HEK293 (cell line): ENCODE data around the gene IFNGR1.

Experiments
- CTCF ChIA-PET: fragments of 350-600 bp; formaldehyde crosslinking; extraction: SDS; loops from one replicate; lab custom pipeline; 2021; ENCODE audit warnings: antibody characterized with exemption; lab: Yijun Ruan, JAX
- POLR2A ChIA-PET: fragments of 300-600 bp; formaldehyde crosslinking; extraction: SDS; loops from one replicate; lab custom pipeline; 2020; ENCODE audit warnings: antibody characterized with exemption, inconsistent platforms; lab: Yijun Ruan, JAX
- H3K27ac ChIP-seq: fragments of 200-500 bp; sonication (Bioruptor generic); 2 replicates; pipeline ENCODE4 v1.5.1; 2014; ENCODE audit warnings: low read depth, low read length, control low read depth, inconsistent platforms; ENCODE audit errors: extremely low read depth
- H3K36me3 ChIP-seq, 2 experiments: fragments of 200-500 bp in 1 of 2; sonication (Bioruptor generic) in 1 of 2; 1 replicate in 1 of 2; 2 replicates in 1 of 2; pipeline ENCODE4 v1.5.1; 2014 to 2017; ENCODE audit warnings: inconsistent platforms in 2 of 2, low read length in 2 of 2; ENCODE audit not compliant: control insufficient read depth in 2 of 2, insufficient read depth in 1 of 2
- H3K4me1 ChIP-seq: fragments of 200-500 bp; sonication (Bioruptor generic); 2 replicates; pipeline ENCODE4 v1.5.1; 2014; ENCODE audit warnings: mild to moderate bottlenecking, low read length, inconsistent platforms; ENCODE audit not compliant: control insufficient read depth, insufficient read depth
- H3K4me3 ChIP-seq: 2 replicates; pipeline ENCODE4 v1.5.1; 2011; ENCODE audit warnings: low read depth, mild to moderate bottlenecking, control low read depth, low read length, moderate library complexity
- H3K9me3 ChIP-seq: fragments of 200-500 bp; sonication (Bioruptor generic); 2 replicates; pipeline ENCODE4 v1.5.1; 2014; ENCODE audit warnings: low read depth, low read length, inconsistent platforms; ENCODE audit not compliant: control insufficient read depth, insufficient read depth
- SETDB1 ChIP-seq: IDR thresholded peaks from one replicate; pipeline ENCODE4 v1.6.1; 2017; ENCODE audit warnings: mild to moderate bottlenecking, low read length, moderate library complexity, mixed read lengths; ENCODE audit not compliant: insufficient read length
- SP2 ChIP-seq: fragments of 450-650 bp; formaldehyde crosslinking; IDR thresholded peaks from 2 replicates; pipeline ENCODE4 v1.5.1; 2016; ENCODE audit warnings: missing biosample characterization, missing genetic modification characterization
- SP3 ChIP-seq: fragments of 450-650 bp; formaldehyde crosslinking; IDR thresholded peaks from 2 replicates; pipeline ENCODE4 v1.5.1; 2016; ENCODE audit warnings: missing biosample characterization, missing genetic modification characterization
- ZNF19 ChIP-seq: fragments of 450-650 bp; formaldehyde crosslinking; IDR thresholded peaks from 2 replicates; pipeline ENCODE4; 2016; ENCODE audit warnings: missing biosample characterization, missing genetic modification characterization, low read depth
- ZNF239 ChIP-seq: fragments of 450-650 bp; formaldehyde crosslinking; IDR thresholded peaks from 2 replicates; pipeline ENCODE4 v1.5.1; 2016; ENCODE audit warnings: missing biosample characterization, missing genetic modification characterization
- ZNF292 ChIP-seq: fragments of 450-650 bp; formaldehyde crosslinking; IDR thresholded peaks from 2 replicates; pipeline ENCODE4 v1.5.1; 2016; ENCODE audit warnings: low read depth, missing biosample characterization, missing genetic modification characterization, borderline replicate concordance
- ZNF341 ChIP-seq: fragments of 450-650 bp; formaldehyde crosslinking; IDR thresholded peaks from 2 replicates; pipeline ENCODE4; 2016; ENCODE audit warnings: low read depth, missing biosample characterization, missing genetic modification characterization
- ZNF354C ChIP-seq: fragments of 450-650 bp; formaldehyde crosslinking; IDR thresholded peaks from 2 replicates; pipeline ENCODE4 v1.5.1; 2016; ENCODE audit warnings: missing biosample characterization, missing genetic modification characterization, low read depth, borderline replicate concordance
- ZNF391 ChIP-seq: fragments of 450-650 bp; formaldehyde crosslinking; IDR thresholded peaks from 2 replicates; pipeline ENCODE4 v1.5.1; 2016; ENCODE audit warnings: low read depth, missing biosample characterization, missing genetic modification characterization, borderline replicate concordance
- ZNF423 ChIP-seq: fragments of 450-650 bp; formaldehyde crosslinking; IDR thresholded peaks from 2 replicates; pipeline ENCODE4 v1.5.1; 2016; ENCODE audit warnings: missing biosample characterization, missing genetic modification characterization
- ZNF549 ChIP-seq: fragments of 450-650 bp; IDR thresholded peaks from 2 replicates; pipeline ENCODE4 v1.5.1; 2018; ENCODE audit warnings: missing biosample characterization, missing genetic modification characterization, mild to moderate bottlenecking, inconsistent platforms, moderate library complexity
- ZNF654 ChIP-seq: fragments of 450-650 bp; formaldehyde crosslinking; IDR thresholded peaks from 2 replicates; pipeline ENCODE4 v1.5.1; 2016; ENCODE audit warnings: low read depth, missing biosample characterization, missing genetic modification characterization
- ZNF660 ChIP-seq: fragments of 450-650 bp; IDR thresholded peaks from 2 replicates; pipeline ENCODE4 v1.5.1; 2018; ENCODE audit warnings: missing biosample characterization, mild to moderate bottlenecking, missing genetic modification characterization
- ZNF837 ChIP-seq: fragments of 450-650 bp; formaldehyde crosslinking; IDR thresholded peaks from 2 replicates; pipeline ENCODE4 v1.5.1; 2016; ENCODE audit warnings: missing biosample characterization, missing genetic modification characterization
- ZSCAN16 ChIP-seq: fragments of 450-650 bp; formaldehyde crosslinking; IDR thresholded peaks from 2 replicates; pipeline ENCODE4 v1.5.1; 2016; ENCODE audit warnings: missing biosample characterization, missing genetic modification characterization
- ZXDB ChIP-seq: fragments of 450-650 bp; formaldehyde crosslinking; IDR thresholded peaks from 2 replicates; pipeline ENCODE4 v1.5.1; 2016; ENCODE audit warnings: missing biosample characterization, missing genetic modification characterization
- TF ChIP-seq, protein P1 (sequence below): fragments of 450-650 bp; formaldehyde crosslinking; IDR thresholded peaks from 2 replicates; pipeline ENCODE4 v1.5.1; 2016; ENCODE audit warnings: missing biosample characterization, missing genetic modification characterization
- TF ChIP-seq, protein P2 (sequence below): fragments of 450-650 bp; formaldehyde crosslinking; IDR thresholded peaks from 2 replicates; pipeline ENCODE4 v1.5.1; 2016; ENCODE audit warnings: missing biosample characterization, missing genetic modification characterization
- TF ChIP-seq, protein P3 (sequence below): fragments of 450-650 bp; IDR thresholded peaks from 2 replicates; pipeline ENCODE4 v1.5.1; 2018; ENCODE audit warnings: missing biosample characterization, mild to moderate bottlenecking, missing genetic modification characterization
- TF ChIP-seq, protein P4 (sequence below): sonication (generic); formaldehyde crosslinking; IDR thresholded peaks from 2 replicates; pipeline ENCODE4 v1.8.1; 2022; ENCODE audit warnings: mild to moderate bottlenecking, moderate library complexity, missing genetic modification reagents
- TF ChIP-seq, protein P5 (sequence below): fragments of 450-650 bp; formaldehyde crosslinking; IDR thresholded peaks from 2 replicates; pipeline ENCODE4 v1.5.1; 2016; ENCODE audit warnings: missing biosample characterization, missing genetic modification characterization
- TF ChIP-seq, protein P6 (sequence below): fragments of 450-650 bp; formaldehyde crosslinking; IDR thresholded peaks from 2 replicates; pipeline ENCODE4 v1.5.1; 2017; ENCODE audit warnings: missing biosample characterization, missing genetic modification characterization

The IFNGR1 gene

DNA sequence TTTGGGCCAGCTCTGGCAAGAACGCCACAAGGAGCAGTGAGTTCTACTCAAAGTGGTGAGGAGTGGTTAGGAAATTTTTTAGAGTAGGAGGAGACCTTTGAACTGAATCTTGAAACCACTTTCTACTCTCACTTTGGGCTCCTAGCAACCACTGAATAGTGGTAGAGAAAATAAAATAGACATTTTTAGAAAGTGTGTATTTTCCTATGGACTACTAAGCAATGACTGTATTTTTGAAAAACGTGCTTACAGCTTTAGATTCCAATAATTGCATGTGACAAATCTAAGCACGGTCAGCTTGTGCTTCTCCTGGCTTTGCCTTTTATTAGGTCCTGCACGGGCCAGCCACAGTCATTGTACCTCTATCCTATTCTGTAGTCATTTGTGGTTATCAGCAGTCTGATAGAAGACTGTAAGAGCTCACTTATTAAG lies 8.7 kb upstream of the IFNGR1 start (continued):
- TF ChIP-seq ZNF239 (tag by site-specific recombination) (no peak), ZNF341 (tag by site-specific recombination) (no peak), SP3 (tag by site-specific recombination) (no peak), ZNF19 (tag by site-specific recombination) (no peak)
- TF ChIP-seq, protein P1, sequence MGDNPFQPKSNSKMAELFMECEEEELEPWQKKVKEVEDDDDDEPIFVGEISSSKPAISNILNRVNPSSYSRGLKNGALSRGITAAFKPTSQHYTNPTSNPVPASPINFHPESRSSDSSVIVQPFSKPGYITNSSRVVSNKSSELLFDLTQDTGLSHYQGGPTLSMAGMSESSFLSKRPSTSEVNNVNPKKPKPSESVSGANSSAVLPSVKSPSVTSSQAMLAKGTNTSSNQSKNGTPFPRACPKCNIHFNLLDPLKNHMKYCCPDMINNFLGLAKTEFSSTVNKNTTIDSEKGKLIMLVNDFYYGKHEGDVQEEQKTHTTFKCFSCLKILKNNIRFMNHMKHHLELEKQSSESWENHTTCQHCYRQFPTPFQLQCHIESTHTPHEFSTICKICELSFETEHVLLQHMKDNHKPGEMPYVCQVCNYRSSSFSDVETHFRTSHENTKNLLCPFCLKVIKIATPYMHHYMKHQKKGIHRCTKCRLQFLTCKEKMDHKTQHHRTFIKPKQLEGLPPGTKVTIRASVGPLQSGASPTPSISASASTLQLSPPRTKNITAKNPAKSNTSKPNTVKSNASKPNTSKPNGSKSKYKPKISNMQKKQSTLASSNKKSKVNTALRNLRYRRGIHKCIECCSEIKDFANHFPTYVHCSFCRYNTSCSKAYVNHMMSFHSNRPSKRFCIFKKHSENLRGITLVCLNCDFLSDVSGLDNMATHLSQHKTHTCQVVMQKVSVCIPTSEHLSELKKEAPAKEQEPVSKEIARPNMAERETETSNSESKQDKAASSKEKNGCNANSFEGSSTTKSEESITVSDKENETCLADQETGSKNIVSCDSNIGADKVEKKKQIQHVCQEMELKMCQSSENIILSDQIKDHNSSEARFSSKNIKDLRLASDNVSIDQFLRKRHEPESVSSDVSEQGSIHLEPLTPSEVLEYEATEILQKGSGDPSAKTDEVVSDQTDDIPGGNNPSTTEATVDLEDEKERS: no peak
- TF ChIP-seq, protein P2, sequence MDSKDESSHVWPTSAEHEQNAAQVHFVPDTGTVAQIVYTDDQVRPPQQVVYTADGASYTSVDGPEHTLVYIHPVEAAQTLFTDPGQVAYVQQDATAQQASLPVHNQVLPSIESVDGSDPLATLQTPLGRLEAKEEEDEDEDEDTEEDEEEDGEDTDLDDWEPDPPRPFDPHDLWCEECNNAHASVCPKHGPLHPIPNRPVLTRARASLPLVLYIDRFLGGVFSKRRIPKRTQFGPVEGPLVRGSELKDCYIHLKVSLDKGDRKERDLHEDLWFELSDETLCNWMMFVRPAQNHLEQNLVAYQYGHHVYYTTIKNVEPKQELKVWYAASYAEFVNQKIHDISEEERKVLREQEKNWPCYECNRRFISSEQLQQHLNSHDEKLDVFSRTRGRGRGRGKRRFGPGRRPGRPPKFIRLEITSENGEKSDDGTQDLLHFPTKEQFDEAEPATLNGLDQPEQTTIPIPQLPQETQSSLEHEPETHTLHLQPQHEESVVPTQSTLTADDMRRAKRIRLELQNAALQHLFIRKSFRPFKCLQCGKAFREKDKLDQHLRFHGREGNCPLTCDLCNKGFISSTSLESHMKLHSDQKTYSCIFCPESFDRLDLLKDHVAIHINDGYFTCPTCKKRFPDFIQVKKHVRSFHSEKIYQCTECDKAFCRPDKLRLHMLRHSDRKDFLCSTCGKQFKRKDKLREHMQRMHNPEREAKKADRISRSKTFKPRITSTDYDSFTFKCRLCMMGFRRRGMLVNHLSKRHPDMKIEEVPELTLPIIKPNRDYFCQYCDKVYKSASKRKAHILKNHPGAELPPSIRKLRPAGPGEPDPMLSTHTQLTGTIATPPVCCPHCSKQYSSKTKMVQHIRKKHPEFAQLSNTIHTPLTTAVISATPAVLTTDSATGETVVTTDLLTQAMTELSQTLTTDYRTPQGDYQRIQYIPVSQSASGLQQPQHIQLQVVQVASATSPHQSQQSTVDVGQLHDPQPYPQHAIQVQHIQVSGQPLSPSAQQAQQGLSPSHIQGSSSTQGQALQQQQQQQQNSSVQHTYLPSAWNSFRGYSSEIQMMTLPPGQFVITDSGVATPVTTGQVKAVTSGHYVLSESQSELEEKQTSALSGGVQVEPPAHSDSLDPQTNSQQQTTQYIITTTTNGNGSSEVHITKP (tag by site-specific recombination): no peak
- TF ChIP-seq, protein P3, sequence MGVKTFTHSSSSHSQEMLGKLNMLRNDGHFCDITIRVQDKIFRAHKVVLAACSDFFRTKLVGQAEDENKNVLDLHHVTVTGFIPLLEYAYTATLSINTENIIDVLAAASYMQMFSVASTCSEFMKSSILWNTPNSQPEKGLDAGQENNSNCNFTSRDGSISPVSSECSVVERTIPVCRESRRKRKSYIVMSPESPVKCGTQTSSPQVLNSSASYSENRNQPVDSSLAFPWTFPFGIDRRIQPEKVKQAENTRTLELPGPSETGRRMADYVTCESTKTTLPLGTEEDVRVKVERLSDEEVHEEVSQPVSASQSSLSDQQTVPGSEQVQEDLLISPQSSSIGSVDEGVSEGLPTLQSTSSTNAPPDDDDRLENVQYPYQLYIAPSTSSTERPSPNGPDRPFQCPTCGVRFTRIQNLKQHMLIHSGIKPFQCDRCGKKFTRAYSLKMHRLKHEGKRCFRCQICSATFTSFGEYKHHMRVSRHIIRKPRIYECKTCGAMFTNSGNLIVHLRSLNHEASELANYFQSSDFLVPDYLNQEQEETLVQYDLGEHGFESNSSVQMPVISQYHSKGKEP (tag by site-specific recombination): no peak

DNA sequence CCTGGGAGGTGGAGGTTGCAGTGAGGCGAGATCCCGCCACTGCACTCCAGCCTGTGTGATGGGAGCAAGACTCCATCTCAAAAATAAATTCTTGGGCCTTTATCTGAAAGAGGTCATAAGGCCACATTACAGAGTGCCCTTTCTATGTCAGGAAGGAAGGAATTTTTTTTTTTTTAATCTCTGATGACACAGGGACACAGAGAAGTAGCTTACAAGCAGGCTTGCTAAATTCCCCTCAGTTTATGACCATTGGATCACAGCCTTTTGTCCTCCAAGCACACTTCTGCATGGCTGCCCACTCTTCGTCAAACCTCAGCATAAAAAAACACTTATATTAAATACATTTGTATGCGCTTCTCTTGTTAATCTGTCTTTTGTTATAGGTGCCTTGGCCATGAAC lies 7.5 kb upstream of the IFNGR1 start:
- CTCF ChIA-PET: no interaction called here

DNA sequence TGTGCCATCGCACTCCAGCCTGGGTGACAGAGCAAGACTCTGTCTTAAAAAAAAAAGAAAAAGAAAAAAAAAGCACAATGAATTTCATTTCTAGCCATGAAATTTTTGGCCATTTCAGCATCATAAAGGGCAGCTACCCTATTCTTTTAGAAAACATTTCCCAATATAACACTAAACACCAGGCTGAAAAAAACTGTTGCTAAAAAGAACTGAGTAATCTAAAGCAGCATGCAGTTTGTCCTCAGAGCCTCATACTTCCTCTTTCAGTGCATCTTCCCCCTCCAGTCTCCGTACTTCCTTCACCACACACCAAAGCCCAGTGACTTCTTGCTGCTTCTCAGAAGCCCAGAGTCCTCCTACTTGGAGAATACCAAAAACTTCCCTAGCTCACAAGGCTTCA lies 5.6 kb upstream of the IFNGR1 start:
- POLR2A ChIA-PET: no interaction called here
- TF ChIP-seq ZNF549 (no peak), ZSCAN16 (tag by site-specific recombination) (no peak), ZNF354C (tag by site-specific recombination) (no peak), ZNF391 (tag by site-specific recombination) (no peak), ZNF19 (tag by site-specific recombination) (no peak), ZNF423 (tag by site-specific recombination) (no peak), ZNF837 (no peak), ZNF654 (no peak), ZNF660 (no peak), SETDB1 (no peak), ZNF292 (no peak), ZXDB (tag by site-specific recombination) (no peak)
- TF ChIP-seq, protein P4, sequence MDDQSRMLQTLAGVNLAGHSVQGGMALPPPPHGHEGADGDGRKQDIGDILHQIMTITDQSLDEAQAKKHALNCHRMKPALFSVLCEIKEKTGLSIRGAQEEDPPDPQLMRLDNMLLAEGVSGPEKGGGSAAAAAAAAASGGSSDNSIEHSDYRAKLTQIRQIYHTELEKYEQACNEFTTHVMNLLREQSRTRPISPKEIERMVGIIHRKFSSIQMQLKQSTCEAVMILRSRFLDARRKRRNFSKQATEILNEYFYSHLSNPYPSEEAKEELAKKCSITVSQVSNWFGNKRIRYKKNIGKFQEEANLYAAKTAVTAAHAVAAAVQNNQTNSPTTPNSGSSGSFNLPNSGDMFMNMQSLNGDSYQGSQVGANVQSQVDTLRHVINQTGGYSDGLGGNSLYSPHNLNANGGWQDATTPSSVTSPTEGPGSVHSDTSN: no peak
- TF ChIP-seq, protein P5, sequence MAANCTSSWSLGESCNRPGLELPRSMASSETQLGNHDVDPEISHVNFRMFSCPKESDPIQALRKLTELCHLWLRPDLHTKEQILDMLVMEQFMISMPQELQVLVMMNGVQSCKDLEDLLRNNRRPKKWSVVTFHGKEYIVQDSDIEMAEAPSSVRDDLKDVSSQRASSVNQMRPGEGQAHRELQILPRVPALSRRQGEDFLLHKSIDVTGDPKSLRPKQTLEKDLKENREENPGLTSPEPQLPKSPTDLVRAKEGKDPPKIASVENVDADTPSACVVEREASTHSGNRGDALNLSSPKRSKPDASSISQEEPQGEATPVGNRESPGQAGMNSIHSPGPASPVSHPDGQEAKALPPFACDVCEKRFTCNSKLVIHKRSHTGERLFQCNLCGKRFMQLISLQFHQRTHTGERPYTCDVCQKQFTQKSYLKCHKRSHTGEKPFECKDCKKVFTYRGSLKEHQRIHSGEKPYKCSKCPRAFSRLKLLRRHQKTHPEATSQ (tag by site-specific recombination): no peak
- TF ChIP-seq, protein P6, sequence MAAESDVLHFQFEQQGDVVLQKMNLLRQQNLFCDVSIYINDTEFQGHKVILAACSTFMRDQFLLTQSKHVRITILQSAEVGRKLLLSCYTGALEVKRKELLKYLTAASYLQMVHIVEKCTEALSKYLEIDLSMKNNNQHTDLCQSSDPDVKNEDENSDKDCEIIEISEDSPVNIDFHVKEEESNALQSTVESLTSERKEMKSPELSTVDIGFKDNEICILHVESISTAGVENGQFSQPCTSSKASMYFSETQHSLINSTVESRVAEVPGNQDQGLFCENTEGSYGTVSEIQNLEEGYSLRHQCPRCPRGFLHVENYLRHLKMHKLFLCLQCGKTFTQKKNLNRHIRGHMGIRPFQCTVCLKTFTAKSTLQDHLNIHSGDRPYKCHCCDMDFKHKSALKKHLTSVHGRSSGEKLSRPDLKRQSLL (tag by site-specific recombination): no peak

More for the DNA sequence above, 7.5 kb upstream of the IFNGR1 start:
- Histone ChIP-seq H3K4me3 (no peak overlapping the region), H3K4me1 (no peaks in the 10 kb centered on the region), H3K27ac (no peak overlapping the region), H3K9me3 (no peaks in the 10 kb centered on the region), H3K36me3 (no peaks in the 10 kb centered on the region)
- no peak for TF ChIP-seq SP2 (tag by site-specific recombination)
- POLR2A ChIA-PET: no interaction called here

More for the DNA sequence above, 5.6 kb upstream of the IFNGR1 start:
- Histone ChIP-seq H3K4me1 (no peaks in the 10 kb centered on the region), H3K27ac (no peak overlapping the region), H3K9me3 (no peaks in the 10 kb centered on the region), H3K36me3 (no peaks in the 10 kb centered on the region), H3K4me3 (no peak overlapping the region)
- CTCF ChIA-PET: interaction anchor here (0.7 to 1.0 kb wide), 3 partner anchors 29 to 101 kb away, joined by 3 to 5 read pairs (median 5); no protein-coding TSS in a partner anchor
